PFSK-1 (cell line): ENCODE results near the gene NEMP2.

Experiments
- POLR2AphosphoS5 ChIP-seq: IDR thresholded peaks from 2 replicates; pipeline ENCODE4 v1.6.1; 2012; ENCODE audit warnings: low read depth, mild to moderate bottlenecking, control low read depth, low read length, moderate library complexity
- SIN3A ChIP-seq: IDR thresholded peaks from 2 replicates; pipeline ENCODE4 v1.6.1; 2012; ENCODE audit warnings: mild to moderate bottlenecking, low read length, moderate library complexity, borderline replicate concordance; ENCODE audit not compliant: insufficient read depth
- TF ChIP-seq, protein P1 (sequence below), 2 experiments: IDR thresholded peaks; 2 replicates each; pipeline versions ENCODE4 v1.6.1 to v1.8.0; 2011 to 2012; ENCODE audit warnings: low read depth in 2 of 2, low read length in 2 of 2, control low read depth in 1 of 2, inconsistent platforms in 1 of 2, mild to moderate bottlenecking in 1 of 2, moderate library complexity in 1 of 2; ENCODE audit not compliant: insufficient read depth in 1 of 2

DNA sequence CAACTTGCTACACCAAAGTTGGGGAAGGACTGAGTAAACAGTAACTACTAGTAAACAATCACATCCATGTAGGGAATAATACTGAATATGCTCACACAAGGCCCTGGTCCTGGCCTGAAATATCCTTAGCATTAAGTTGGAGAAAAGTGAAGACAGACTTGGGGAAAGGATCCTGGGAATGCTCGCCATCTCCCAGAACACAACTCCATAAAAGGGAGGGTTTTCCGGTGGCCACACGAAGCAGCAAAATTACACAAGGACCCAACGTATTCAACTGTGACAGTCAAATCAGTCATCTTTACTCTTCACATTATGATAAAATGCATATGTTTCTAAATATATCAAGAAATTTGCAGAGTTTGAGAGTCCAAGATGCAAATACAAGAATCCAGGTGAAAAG is 7.3 kb downstream of the NEMP2 start:
- TF ChIP-seq SIN3A = no peak
- TF ChIP-seq, protein P1, sequence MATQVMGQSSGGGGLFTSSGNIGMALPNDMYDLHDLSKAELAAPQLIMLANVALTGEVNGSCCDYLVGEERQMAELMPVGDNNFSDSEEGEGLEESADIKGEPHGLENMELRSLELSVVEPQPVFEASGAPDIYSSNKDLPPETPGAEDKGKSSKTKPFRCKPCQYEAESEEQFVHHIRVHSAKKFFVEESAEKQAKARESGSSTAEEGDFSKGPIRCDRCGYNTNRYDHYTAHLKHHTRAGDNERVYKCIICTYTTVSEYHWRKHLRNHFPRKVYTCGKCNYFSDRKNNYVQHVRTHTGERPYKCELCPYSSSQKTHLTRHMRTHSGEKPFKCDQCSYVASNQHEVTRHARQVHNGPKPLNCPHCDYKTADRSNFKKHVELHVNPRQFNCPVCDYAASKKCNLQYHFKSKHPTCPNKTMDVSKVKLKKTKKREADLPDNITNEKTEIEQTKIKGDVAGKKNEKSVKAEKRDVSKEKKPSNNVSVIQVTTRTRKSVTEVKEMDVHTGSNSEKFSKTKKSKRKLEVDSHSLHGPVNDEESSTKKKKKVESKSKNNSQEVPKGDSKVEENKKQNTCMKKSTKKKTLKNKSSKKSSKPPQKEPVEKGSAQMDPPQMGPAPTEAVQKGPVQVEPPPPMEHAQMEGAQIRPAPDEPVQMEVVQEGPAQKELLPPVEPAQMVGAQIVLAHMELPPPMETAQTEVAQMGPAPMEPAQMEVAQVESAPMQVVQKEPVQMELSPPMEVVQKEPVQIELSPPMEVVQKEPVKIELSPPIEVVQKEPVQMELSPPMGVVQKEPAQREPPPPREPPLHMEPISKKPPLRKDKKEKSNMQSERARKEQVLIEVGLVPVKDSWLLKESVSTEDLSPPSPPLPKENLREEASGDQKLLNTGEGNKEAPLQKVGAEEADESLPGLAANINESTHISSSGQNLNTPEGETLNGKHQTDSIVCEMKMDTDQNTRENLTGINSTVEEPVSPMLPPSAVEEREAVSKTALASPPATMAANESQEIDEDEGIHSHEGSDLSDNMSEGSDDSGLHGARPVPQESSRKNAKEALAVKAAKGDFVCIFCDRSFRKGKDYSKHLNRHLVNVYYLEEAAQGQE (IDR thresholded peaks at IDR 0.05; ENCODE audit: insufficient read depth in 1 of 2, low read depth in 2 of 2, low read length in 2 of 2) = no peak
- TF ChIP-seq POLR2AphosphoS5 = no peak
